Mucosa of stomach (tissue), 1 donor: ENCODE measurements around the gene CHMP5.
A peak's percentile ranks its signal among the peaks of the same experiment; 100 is the strongest.

Source experiments
- H3K27me3 ChIP-seq: one replicate; pipeline ENCODE4 v1.7.0; 2013; ENCODE audit warnings: mild to moderate bottlenecking, low read length; ENCODE audit not compliant: control insufficient read depth, insufficient read depth
- H3K36me3 ChIP-seq: one replicate; pipeline ENCODE4 v1.7.0; 2013; ENCODE audit warnings: low read length; ENCODE audit not compliant: control insufficient read depth, insufficient read depth
- H3K4me1 ChIP-seq: one replicate; pipeline ENCODE4 v1.7.0; 2013; ENCODE audit warnings: mild to moderate bottlenecking, low read length; ENCODE audit not compliant: control insufficient read depth, insufficient read depth
- H3K4me3 ChIP-seq: one replicate; pipeline ENCODE4 v1.7.0; 2013; ENCODE audit warnings: low read length
- H3K9ac ChIP-seq: one replicate; pipeline ENCODE4 v1.7.0; 2013; ENCODE audit warnings: mild to moderate bottlenecking, low read length, moderate library complexity
- H3K9me3 ChIP-seq: one replicate; pipeline ENCODE4 v1.7.0; 2013; ENCODE audit warnings: mild to moderate bottlenecking, low read length, moderate library complexity; ENCODE audit not compliant: control insufficient read depth
- donor health status: Pancreatic carcinoma.

CHMP5 gene

DNA sequence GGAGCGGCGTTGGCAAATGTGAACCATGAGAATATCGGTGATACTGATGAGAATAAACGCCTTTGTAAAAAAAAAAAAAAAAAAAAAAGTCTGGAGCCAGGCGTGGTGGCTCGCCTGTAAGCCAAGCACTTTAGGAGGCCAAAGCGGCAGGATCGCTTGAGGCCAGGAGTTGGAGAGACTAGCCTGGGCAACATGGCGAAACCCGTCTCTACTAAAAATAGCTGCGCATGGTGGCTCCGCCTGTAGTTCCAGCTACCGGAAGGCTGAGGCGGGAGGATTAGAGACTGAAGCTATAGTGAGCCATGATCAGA, 25.0 kb downstream of the CHMP5 start:
- H3K9me3 ChIP-seq = no peaks in the 10 kb centered on the region
- peaks cover 30% of the 10 kb centered on the region for H3K4me1 ChIP-seq
- H3K4me3 ChIP-seq = peak overlapping the region; percentile 88
- peaks cover 5% of the 10 kb centered on the region for H3K36me3 ChIP-seq
- H3K9ac ChIP-seq = peak overlapping the region; percentile 98
- H3K27me3 ChIP-seq = no peaks in the 10 kb centered on the region

DNA sequence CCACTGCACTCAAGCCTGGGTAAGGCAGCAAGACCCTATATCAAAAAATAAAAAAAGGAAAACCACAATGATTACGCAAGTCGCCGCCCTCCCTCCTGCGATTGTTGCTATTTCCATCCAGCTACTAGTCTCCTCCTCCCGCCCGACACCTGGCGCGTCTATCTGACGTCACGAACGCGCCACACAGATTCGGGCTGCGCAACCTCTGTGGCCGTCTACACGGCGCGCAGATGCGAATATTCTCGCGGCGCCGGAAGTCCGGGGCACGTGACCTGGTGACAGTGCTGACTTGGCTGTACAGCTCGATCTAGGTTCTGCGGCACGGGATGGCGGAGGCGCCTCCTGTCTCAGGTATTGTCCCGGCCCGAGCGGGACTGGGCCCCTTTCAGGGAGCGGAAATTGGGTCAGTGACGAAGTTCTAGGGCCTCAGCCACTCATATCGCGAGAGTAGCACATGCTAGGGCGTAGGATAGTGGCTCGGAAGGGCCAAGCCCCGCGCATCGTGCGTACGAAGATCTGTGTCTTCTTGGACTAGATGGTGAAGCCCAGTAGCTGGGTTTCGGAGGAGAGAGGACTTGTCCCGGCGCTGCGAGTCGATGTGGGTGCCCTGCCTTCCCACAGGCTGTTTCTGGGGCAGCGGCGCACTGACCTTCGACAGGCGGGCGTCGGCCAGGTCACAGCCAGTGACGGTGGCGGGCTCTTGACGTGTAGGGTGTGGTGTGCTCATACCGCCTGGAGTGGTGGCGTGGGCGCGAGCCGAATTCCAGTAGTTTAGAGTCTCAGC, 25.6 kb downstream of the CHMP5 start, which contains the start of gene NFX1:
Gene NFX1 (plus strand): TSS at position 270 of the 784 bp plus-strand sequence. CDS start 57 bp downstream, at position 327.
- H3K36me3 ChIP-seq = peaks cover 5% of the 10 kb centered on the region
- peak within 1 kb of the TSS; percentile 98 for H3K9ac ChIP-seq
- H3K9me3 ChIP-seq = no peaks in the 10 kb centered on the region
- peak within 1 kb of the TSS; percentile 88 for H3K4me3 ChIP-seq
- H3K27me3 ChIP-seq = no peaks in the 10 kb centered on the region
- peaks cover 30% of the 10 kb centered on the region for H3K4me1 ChIP-seq

DNA sequence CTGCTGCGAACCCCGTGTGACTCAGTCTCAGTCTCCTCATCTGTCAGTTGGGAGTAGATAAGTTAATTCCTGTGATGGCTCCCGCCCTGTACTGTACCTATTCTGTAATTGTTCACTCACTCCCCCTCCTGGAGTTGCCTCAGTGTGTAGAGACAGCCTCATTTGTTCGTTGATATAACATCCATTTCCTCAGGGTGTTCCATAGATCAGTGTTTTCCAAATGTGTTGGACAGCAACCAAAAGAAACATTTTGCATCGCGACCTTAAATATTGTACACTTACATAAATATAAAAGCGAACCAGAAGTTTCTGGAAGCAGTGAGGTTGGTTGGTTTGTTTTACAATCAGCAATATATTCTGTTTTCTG, 26.2 kb downstream of the CHMP5 start:
- H3K9me3 ChIP-seq = no peaks in the 10 kb centered on the region
- peak overlapping the region; percentile 98 for H3K9ac ChIP-seq
- peaks cover 30% of the 10 kb centered on the region for H3K4me1 ChIP-seq
- H3K36me3 ChIP-seq = peaks cover 5% of the 10 kb centered on the region
- no peaks in the 10 kb centered on the region for H3K27me3 ChIP-seq
- H3K4me3 ChIP-seq = peak overlapping the region; percentile 88

DNA sequence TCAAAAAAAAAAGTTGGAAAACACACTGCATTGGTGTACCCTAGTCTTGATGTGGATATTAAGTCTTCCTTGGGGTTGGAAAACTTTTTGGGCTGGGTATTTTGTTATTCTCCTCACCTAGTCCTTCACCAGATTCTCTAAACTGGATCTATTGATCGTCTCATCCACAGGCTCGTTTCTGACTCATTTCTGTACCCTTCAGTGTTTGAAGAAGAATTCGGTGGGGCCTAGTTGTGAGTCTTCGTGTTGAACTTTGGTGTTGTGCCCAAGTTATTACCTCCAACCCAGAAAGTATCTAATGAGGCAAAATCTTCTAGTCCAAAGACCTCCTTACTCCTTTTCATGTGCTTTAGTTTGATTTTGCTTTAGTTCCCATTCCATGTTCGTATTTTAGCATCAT, 27.1 kb downstream of the CHMP5 start:
- Histone ChIP-seq H3K9ac (no peak overlapping the region), H3K27me3 (no peaks in the 10 kb centered on the region), H3K4me3 (no peak overlapping the region), H3K36me3 (peaks cover 5% of the 10 kb centered on the region), H3K4me1 (peaks cover 34% of the 10 kb centered on the region), H3K9me3 (no peaks in the 10 kb centered on the region)

DNA sequence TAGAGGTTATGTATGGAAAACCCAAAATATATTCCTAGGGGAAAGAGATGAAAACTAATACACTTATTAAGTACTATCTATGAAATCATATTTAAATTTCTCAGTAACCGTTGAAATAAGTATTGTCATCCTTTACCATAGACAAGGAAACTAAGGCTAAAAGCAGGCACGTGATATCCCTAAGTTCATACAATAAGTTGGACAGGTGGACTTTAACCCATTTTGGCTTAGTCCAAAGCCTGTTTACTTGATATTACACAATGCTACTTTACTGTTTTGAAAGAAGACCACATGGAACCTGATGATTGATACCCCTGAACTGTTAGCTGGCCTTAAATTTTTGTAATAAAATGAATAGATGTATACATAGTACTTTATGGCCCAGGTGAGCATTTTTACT, 28.9 kb downstream of the CHMP5 start:
- H3K4me3 ChIP-seq = no peak overlapping the region
- no peaks in the 10 kb centered on the region for H3K27me3 ChIP-seq
- no peak overlapping the region for H3K9ac ChIP-seq
- H3K4me1 ChIP-seq = peaks cover 45% of the 10 kb centered on the region
- H3K9me3 ChIP-seq = no peaks in the 10 kb centered on the region
- peaks cover 5% of the 10 kb centered on the region for H3K36me3 ChIP-seq

DNA sequence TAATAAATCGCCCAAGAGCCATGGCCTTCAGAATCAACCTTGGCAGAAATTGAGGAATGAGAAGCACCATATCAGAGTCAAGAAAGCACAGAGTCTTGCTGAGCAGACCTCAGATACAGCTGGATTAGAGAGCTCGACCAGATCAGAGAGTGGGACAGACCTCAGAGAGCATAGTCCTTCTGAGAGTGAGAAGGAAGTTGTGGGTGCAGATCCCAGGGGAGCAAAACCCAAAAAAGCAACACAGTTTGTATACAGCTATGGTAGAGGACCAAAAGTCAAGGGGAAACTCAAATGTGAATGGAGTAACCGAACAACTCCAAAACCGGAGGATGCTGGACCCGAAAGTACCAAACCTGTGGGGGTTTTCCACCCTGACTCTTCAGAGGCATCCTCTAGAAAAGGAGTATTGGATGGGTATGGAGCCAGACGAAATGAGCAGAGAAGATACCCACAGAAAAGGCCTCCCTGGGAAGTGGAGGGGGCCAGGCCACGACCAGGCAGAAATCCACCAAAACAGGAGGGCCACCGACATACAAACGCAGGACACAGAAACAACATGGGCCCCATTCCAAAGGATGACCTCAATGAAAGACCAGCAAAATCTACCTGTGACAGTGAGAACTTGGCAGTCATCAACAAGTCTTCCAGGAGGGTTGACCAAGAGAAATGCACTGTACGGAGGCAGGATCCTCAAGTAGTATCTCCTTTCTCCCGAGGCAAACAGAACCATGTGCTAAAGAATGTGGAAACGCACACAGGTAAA, 30.0 kb downstream of the CHMP5 start:
- H3K27me3 ChIP-seq = no peaks in the 10 kb centered on the region
- H3K9me3 ChIP-seq = no peaks in the 10 kb centered on the region
- no peak overlapping the region for H3K9ac ChIP-seq
- peaks cover 38% of the 10 kb centered on the region for H3K4me1 ChIP-seq
- peaks cover 5% of the 10 kb centered on the region for H3K36me3 ChIP-seq
- no peak overlapping the region for H3K4me3 ChIP-seq

DNA sequence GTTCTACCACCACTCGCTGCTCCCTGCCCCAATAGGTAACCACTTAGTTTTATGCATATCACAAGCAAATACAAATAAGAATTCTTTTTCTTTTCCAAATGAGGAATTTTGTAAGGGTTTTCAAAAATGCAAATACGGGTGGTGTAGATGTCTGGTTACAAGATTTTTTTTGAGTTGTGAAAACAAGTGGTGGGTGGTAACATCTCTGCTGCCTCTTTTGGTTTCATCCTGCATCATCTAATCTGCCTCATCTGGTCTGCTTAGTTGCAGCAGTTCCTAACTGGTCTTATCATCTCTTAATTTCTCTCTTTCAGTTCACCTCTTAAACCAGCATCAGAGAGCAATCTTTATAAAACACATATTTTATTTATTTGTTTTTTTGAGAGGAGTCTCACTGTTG, 30.7 kb downstream of the CHMP5 start:
- H3K36me3 ChIP-seq = peaks cover 5% of the 10 kb centered on the region
- peaks cover 38% of the 10 kb centered on the region for H3K4me1 ChIP-seq

DNA sequence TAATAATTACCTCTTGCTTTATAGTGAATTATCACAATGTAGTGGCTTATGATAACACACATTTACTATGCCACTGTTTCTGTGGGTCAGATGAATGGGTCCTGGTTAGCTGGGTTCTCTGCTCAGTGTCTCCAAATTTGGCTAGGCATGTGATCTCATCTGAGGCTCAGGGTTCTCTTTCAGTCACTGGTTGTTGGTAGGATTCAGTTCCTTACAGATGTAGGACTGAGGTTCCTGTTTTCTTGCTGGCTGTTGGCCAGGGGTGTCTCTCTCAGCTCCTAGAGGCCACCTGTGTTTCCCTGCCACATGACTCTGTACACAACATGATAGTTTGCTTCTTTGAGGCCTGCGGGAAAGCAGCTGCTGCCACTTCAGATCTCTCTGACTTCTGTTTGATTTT, 32.6 kb downstream of the CHMP5 start:
- Histone ChIP-seq H3K4me1 (peaks cover 25% of the 10 kb centered on the region), H3K9ac (no peak overlapping the region), H3K36me3 (no peaks in the 10 kb centered on the region), H3K27me3 (no peaks in the 10 kb centered on the region), H3K9me3 (no peaks in the 10 kb centered on the region), H3K4me3 (peak overlapping the region; percentile 18)

More for the DNA sequence above, 30.7 kb downstream of the CHMP5 start:
- Histone ChIP-seq H3K9ac (no peak overlapping the region), H3K9me3 (no peaks in the 10 kb centered on the region), H3K4me3 (no peak overlapping the region), H3K27me3 (no peaks in the 10 kb centered on the region)

DNA sequence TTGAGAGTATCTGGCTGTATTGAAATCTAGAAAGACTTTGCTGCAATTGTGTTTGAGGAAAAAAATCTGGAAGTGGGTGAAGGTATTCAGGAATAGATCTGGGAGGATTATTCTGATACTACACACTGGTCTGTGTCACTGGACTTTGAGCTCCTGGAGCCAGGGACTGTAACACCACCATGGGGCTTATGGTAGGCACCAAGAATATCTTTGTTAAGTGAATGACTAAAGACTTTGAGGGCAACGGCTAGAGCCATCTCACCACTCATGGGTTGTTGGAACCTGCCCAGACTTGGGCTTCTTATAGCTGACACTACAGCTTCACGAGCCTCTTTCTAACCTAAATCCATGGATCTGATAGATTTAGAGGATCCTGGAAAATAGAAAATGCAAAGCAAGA, 35.7 kb downstream of the CHMP5 start:
- peaks cover 6% of the 10 kb centered on the region for H3K36me3 ChIP-seq
- H3K27me3 ChIP-seq = no peaks in the 10 kb centered on the region
- H3K9me3 ChIP-seq = no peaks in the 10 kb centered on the region
- H3K9ac ChIP-seq = no peak overlapping the region
- peaks cover 25% of the 10 kb centered on the region for H3K4me1 ChIP-seq
- H3K4me3 ChIP-seq = no peak overlapping the region

DNA sequence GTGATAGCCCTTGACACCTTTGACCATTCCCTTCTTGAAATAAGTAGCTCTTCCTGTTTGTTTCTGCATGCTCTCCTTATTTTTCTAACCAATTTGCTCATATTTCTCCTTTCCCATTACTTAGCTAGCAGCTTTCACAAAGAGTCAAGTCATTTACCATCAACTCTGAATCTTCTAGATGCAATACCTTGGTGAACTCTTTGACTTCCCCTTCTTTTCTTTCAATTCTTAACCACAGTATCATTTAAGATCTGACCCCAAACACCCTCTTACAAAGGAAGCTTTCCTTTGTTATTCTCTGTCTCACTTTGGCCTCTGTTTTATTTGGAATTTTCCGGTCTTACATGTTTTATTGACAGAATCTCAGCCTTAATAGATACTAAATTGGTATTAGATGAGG, 39.5 kb downstream of the CHMP5 start:
- no peak overlapping the region for H3K4me3 ChIP-seq
- H3K27me3 ChIP-seq = no peaks in the 10 kb centered on the region
- H3K4me1 ChIP-seq = no peaks in the 10 kb centered on the region
- peaks cover 6% of the 10 kb centered on the region for H3K36me3 ChIP-seq
- H3K9me3 ChIP-seq = no peaks in the 10 kb centered on the region
- H3K9ac ChIP-seq = no peak overlapping the region

DNA sequence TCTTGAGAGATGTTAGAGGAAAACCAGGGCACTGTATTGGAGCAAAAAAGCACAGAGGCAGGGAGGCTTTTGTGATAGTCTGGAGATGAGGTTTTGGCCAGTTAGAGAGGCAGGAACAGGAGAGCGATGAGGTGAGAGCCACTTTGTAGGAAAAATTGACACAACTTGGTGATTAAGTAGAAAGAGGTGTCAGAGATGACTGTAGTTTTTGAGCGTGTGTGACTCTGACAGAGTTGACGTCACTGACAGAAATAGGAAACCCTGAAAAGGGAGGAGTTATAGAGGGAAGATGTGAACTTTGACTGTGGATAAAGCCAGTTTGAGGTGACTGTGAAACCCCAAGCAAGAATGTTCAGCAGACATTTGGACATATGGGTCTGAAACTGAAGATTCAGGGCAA, 41.2 kb downstream of the CHMP5 start:
- Histone ChIP-seq H3K9me3 (no peaks in the 10 kb centered on the region), H3K27me3 (no peaks in the 10 kb centered on the region), H3K36me3 (peaks cover 6% of the 10 kb centered on the region), H3K9ac (no peak overlapping the region), H3K4me3 (no peak overlapping the region), H3K4me1 (peaks cover 7% of the 10 kb centered on the region)

DNA sequence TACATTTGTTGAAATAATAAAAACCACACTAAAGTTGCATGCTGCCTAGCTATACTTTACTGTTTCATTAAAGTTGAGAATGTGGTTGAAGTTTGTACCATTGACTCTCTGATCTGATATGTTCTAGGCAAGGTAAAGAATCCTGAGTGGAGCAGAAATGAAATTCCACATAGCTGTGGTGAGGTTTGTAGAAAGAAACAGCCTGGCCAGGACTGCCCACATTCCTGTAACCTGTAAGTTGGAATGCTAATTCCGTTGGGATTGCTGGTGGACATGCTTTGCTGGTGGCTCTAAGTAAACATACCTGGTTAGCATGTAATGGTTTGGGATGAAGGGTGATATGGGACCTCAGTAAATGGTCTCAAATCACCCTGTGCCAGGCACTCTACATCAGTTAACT, 42.2 kb downstream of the CHMP5 start:
- Histone ChIP-seq H3K9me3 (no peaks in the 10 kb centered on the region), H3K4me1 (peaks cover 7% of the 10 kb centered on the region), H3K27me3 (no peaks in the 10 kb centered on the region), H3K4me3 (no peak overlapping the region), H3K36me3 (peaks cover 9% of the 10 kb centered on the region), H3K9ac (no peak overlapping the region)
